Common myeloid progenitor, CD34-positive (primary cell): Measurements from ENCODE around the gene FRMD3.

Source experiments
- CTCF ChIA-PET: fragments of 350-600 bp; sonication (Branson Sonifier 250); formaldehyde crosslinking; loops from one replicate; lab custom pipeline; 2021; ENCODE audit warnings: antibody characterized with exemption; lab: Charles Lee
- POLR2A ChIA-PET: fragments of 350-600 bp; sonication (Branson Sonifier 250); formaldehyde crosslinking; loops from one replicate; lab custom pipeline; 2021; ENCODE audit warnings: antibody characterized with exemption; lab: Charles Lee
- DNase-seq, 3 donors: peaks; one replicate each; pipeline versions ENCODE4 v3.0.0 to v3.0.0-alpha.2; 2013
- H3K27ac ChIP-seq, 2 experiments: 1 replicate in 1 of 2; 2 replicates in 1 of 2; pipeline ENCODE4 v1.7.0; 2013; ENCODE audit warnings: inconsistent platforms in 2 of 2, low read length in 2 of 2, mild to moderate bottlenecking in 2 of 2, low read depth in 1 of 2, moderate library complexity in 1 of 2; ENCODE audit not compliant: severe bottlenecking in 2 of 2, insufficient read depth in 1 of 2, poor library complexity in 1 of 2
- H3K27me3 ChIP-seq, 5 experiments: replicated peaks in 2 of 5; 1 replicate in 3 of 5; 2 replicates in 2 of 5; pipeline versions ENCODE4 v1.6.1 to v1.7.0; 2013; ENCODE audit warnings: low read length in 4 of 5, mild to moderate bottlenecking in 2 of 5, moderate library complexity in 2 of 5, inconsistent platforms in 1 of 5; ENCODE audit not compliant: insufficient read depth in 5 of 5, control insufficient read depth in 4 of 5
- H3K36me3 ChIP-seq, 4 experiments: 1 replicate in 2 of 4; 2 replicates in 2 of 4; pipeline versions ENCODE4 v1.6.1 to v1.7.0; 2013; ENCODE audit warnings: low read length in 3 of 4, control low read depth in 1 of 4, mild to moderate bottlenecking in 1 of 4; ENCODE audit not compliant: control insufficient read depth in 4 of 4, insufficient read depth in 4 of 4
- H3K4me1 ChIP-seq, 4 experiments: 1 replicate in 3 of 4; 2 replicates in 1 of 4; pipeline versions ENCODE4 v1.6.1 to v1.7.1; 2013; ENCODE audit warnings: low read length in 3 of 4, mild to moderate bottlenecking in 3 of 4, control low read depth in 1 of 4, inconsistent platforms in 1 of 4, moderate library complexity in 1 of 4; ENCODE audit not compliant: control insufficient read depth in 4 of 4, insufficient read depth in 4 of 4; ENCODE audit errors: control extremely low read depth in 1 of 4
- H3K4me3 ChIP-seq, 7 experiments: 1 replicate in 4 of 7; 2 replicates in 3 of 7; pipeline versions ENCODE4 v1.5.1 to v1.7.0; 2013; ENCODE audit warnings: mild to moderate bottlenecking in 7 of 7, low read length in 6 of 7, moderate library complexity in 6 of 7, inconsistent platforms in 2 of 7, low read depth in 2 of 7, control low read depth in 1 of 7; ENCODE audit not compliant: insufficient read depth in 4 of 7, control insufficient read depth in 1 of 7; ENCODE audit errors: extremely low read depth in 1 of 7
- H3K9me3 ChIP-seq, 5 experiments: 1 replicate in 4 of 5; 2 replicates in 1 of 5; pipeline versions ENCODE4 v1.6.1 to v1.7.1; 2013; ENCODE audit warnings: low read length in 4 of 5, mild to moderate bottlenecking in 2 of 5, inconsistent platforms in 1 of 5, low read depth in 1 of 5, moderate library complexity in 1 of 5; ENCODE audit not compliant: control insufficient read depth in 4 of 5, insufficient read depth in 2 of 5; ENCODE audit errors: control extremely low read depth in 1 of 5
- WGBS: methylation state at CpG from one replicate; pipeline ENCODE4 v1.1.5; 2013; ENCODE audit not compliant: insufficient coverage; 5-methylcytosine and 5-hydroxymethylcytosine counted together

Gene FRMD3

DNA sequence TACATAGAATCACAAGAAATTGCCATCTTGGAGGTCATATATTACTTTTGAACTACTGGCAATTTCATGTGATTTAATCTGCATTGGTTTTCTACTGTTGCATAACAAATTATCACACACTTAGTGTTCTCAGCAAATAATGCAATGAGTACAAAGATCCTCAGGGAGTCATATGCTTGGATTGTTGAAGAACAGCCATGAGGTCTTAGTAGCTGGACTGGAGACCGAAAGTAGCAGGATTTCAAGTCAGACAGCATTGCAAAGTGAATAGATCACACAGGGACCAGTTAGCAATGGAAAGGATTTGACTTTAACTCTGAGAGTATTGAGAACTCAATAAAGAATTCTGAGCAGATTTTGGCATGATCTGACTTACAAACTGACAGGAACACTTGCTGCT is 32.2 kb upstream of the FRMD3 start:
- Histone ChIP-seq H3K27ac (no peak overlapping the region), H3K4me1 (peaks cover 0 to 11% (median 7%) of the 10 kb centered on the region in 4 experiments), H3K36me3 (no peaks in the 10 kb centered on the region), H3K27me3 (no peaks in the 10 kb centered on the region), H3K9me3 (no peaks in the 10 kb centered on the region), H3K4me3 (no peak overlapping the region)
- ChIA-PET CTCF (interaction anchor here (1.5 kb wide), 1 partner anchor 9 kb away, joined by 3 read pairs; no protein-coding TSS in a partner anchor), POLR2A (no interaction called here)
- no peak for DNase-seq
- 100% methylated on average over 1 of the region's 1 CpG for WGBS

DNA sequence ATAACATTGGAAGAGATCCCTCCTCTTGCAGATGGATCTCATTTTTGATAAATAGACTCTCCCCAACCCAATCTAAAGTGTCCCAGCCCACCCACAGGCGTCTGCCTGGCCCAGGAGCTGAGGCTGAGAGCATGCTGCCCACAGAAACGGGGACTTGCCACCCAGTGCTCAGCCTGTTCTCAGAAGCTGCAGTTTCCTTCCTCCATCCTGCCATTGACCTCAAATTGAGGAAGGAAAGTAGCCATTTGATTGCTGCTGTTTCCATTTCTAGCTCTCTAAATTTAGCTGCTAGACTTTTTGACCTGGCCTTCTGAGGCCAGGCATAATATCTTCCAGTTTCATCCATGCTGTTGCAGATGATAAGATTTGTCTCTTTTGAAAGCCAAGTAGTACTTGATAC is 31.1 kb upstream of the FRMD3 start:
- Histone ChIP-seq H3K36me3 (no peaks in the 10 kb centered on the region), H3K4me1 (peaks cover 0 to 11% (median 7%) of the 10 kb centered on the region in 4 experiments), H3K27me3 (no peaks in the 10 kb centered on the region), H3K27ac (no peak overlapping the region), H3K9me3 (no peaks in the 10 kb centered on the region), H3K4me3 (peak overlapping the region in 1 of 7 experiments; percentile 10)
- ChIA-PET CTCF (interaction anchor here (1.0 to 1.5 kb wide), 4 partner anchors 8 to 145 kb away, joined by 3 to 4 read pairs (median 3); no protein-coding TSS in a partner anchor), POLR2A (interaction anchor here (0.5 kb wide), 1 partner anchor 283 kb away, joined by 3 read pairs; no protein-coding TSS in a partner anchor)
- peak in 2 of 3 donors; percentile 4 to 12 for DNase-seq
- WGBS = 5% methylated on average over 2 of the region's 2 CpGs

DNA sequence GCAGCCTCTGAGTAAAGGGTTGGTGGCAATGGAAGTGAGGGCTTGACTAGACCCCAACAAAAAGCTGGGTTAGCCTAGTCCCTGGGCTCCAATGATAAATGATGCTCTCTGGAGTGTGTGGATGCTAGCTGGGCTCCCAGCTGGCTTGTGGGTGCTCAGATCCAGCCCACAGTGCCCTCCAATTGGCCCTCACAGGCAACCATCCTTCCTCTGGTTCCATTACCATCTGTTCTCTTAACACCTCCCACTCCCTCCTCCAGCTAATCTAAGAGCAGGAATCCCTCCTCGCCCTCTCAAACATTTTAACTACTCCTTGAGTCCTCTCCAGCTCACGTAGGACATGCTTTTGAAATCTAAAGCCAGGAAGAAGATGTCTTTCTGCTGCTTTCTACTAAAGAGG is 25.2 kb upstream of the FRMD3 start:
- no peak overlapping the region for H3K4me3 ChIP-seq
- WGBS = 100% methylated on average over 1 of the region's 2 CpGs
- H3K36me3 ChIP-seq = no peaks in the 10 kb centered on the region
- H3K9me3 ChIP-seq = peaks cover 0 to 2% (median 0%) of the 10 kb centered on the region in 5 experiments
- POLR2A ChIA-PET = no interaction called here
- DNase-seq = no peak
- CTCF ChIA-PET = interaction anchor here (1.5 kb wide), 1 partner anchor 22 kb away, joined by 5 read pairs; no protein-coding TSS in a partner anchor
- H3K27ac ChIP-seq = no peak overlapping the region
- H3K27me3 ChIP-seq = no peaks in the 10 kb centered on the region
- H3K4me1 ChIP-seq = no peaks in the 10 kb centered on the region

- no peak overlapping the region for H3K4me3 ChIP-seq
- ChIA-PET CTCF (interaction anchor here (1.2 kb wide), 1 partner anchor 9 kb away, joined by 3 read pairs; no protein-coding TSS in a partner anchor), POLR2A (no interaction called here)
- no peak for DNase-seq
- WGBS = 94% methylated on average over 3 of the region's 7 CpGs
- no peaks in the 10 kb centered on the region for H3K27me3 ChIP-seq
- no peak overlapping the region for H3K27ac ChIP-seq
- H3K4me1 ChIP-seq = no peaks in the 10 kb centered on the region
- peaks cover 0 to 2% (median 0%) of the 10 kb centered on the region in 5 experiments for H3K9me3 ChIP-seq
- H3K36me3 ChIP-seq = no peaks in the 10 kb centered on the region
These were observed 22.1 kb upstream of the FRMD3 start for GRCh38 chr9:83560169-83560826.

DNA sequence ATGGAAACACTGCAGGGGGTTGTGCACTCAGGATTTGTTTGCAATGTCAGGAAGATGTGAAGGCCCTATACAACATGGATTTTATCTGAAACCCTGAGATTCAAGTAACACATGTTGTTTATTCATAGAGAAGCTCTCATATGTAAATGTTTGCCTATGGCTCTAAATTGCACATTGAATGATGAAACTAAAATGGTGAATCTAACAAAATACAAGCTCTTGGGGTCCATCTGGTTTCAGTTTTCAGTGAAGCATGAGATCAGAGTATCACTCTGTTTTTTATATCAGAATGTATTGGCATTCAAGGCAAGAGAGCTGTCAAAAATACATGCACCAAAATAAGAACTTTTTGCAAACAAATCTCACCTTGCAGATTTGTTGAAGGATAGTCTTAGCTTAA is 19.6 kb upstream of the FRMD3 start:
- H3K4me3 ChIP-seq = no peak overlapping the region
- ChIA-PET POLR2A (interaction anchor here (0.6 kb wide), 1 partner anchor 179 kb away, joined by 4 read pairs; no protein-coding TSS in a partner anchor), CTCF (no interaction called here)
- no peaks in the 10 kb centered on the region for H3K4me1 ChIP-seq
- no peaks in the 10 kb centered on the region for H3K27me3 ChIP-seq
- H3K36me3 ChIP-seq = no peaks in the 10 kb centered on the region
- H3K9me3 ChIP-seq = peaks cover 2 to 12% (median 3%) of the 10 kb centered on the region in 5 experiments
- H3K27ac ChIP-seq = no peak overlapping the region
- DNase-seq = no peak

- no peaks in the 10 kb centered on the region for H3K27me3 ChIP-seq
- ChIA-PET CTCF (no interaction called here), POLR2A (no interaction called here)
- H3K9me3 ChIP-seq = peaks cover 2 to 12% (median 3%) of the 10 kb centered on the region in 5 experiments
- H3K27ac ChIP-seq = no peak overlapping the region
- H3K36me3 ChIP-seq = no peaks in the 10 kb centered on the region
- no peak for DNase-seq
- WGBS = no CpG with 5 or more reads among the region's 1 CpG
- no peaks in the 10 kb centered on the region for H3K4me1 ChIP-seq
- H3K4me3 ChIP-seq = no peak overlapping the region
These were observed 19.1 kb upstream of the FRMD3 start for GRCh38 chr9:83557317-83557716.

GRCh38 chr9:83554278-83554677 is 16.1 kb upstream of the FRMD3 start:
- H3K36me3 ChIP-seq = no peaks in the 10 kb centered on the region
- H3K4me3 ChIP-seq = no peak overlapping the region
- CTCF ChIA-PET = interaction anchor here (0.7 to 1.2 kb wide), 2 partner anchors 11 to 12 kb away, joined by 3 to 4 read pairs; no protein-coding TSS in a partner anchor
- WGBS = 100% methylated on average over 2 of the region's 3 CpGs
- H3K27me3 ChIP-seq = no peaks in the 10 kb centered on the region
- DNase-seq = no peak
- H3K27ac ChIP-seq = no peak overlapping the region
- POLR2A ChIA-PET = interaction anchor here (0.8 kb wide), 1 partner anchor 84 kb away, joined by 3 read pairs; no protein-coding TSS in a partner anchor
- no peaks in the 10 kb centered on the region for H3K4me1 ChIP-seq
- H3K9me3 ChIP-seq = peaks cover 0 to 12% (median 3%) of the 10 kb centered on the region in 5 experiments
